ENCODE data around the gene COG7.

DNA sequence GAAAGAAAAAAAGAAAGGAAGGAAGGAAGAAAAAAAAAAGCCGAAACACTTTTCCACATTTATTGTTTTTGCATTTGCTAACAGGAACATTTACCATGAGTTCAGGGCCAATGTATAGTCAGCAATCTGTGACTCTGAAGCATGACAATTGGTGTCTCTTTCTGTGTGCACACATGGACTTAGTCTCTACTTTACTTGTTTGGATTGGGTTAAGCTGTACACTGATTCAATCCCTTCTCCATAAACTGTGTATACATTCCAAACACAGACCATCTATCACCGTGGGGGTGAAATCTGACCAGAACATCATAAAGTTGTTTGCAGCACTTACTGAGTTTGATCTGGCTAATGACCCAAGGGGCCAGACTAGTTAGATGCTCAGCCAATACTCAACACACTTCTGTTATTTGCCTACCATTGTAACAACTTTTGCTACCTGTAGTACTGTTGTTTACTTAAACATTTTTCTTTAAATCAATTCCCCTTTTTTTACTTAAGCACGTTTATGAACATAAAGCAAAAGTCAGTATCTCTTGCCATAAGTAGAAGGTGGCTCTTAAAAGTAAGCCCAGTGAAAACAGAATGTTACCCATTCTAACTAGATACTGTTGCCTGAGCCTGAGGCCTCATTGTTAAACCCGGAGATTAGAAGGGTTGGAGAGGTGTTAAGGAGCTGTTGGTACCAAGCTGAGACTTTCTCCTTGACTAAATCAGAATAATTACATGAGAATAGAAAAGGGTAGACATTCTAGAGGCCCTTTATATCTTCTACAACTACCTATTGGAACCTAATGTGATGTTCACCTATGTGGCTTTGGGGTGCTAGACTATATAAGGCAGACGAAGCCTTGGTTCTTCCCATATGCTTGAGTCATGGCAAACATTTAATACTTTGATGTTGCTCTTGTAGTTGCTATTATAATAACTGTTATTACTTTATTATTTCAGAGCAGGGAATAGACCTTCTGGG, 109.1 kb downstream of the COG7 start:
- TF ChIP-seq POLR2A (IDR thresholded peaks at IDR 0.05; ENCODE audit: low read depth, low read length) = no peak
- no peak for TF ChIP-seq EZH2 (IDR thresholded peaks at IDR 0.05; ENCODE audit: borderline replicate concordance, low read depth, low read length, severe bottlenecking)
- TF ChIP-seq, protein P1, sequence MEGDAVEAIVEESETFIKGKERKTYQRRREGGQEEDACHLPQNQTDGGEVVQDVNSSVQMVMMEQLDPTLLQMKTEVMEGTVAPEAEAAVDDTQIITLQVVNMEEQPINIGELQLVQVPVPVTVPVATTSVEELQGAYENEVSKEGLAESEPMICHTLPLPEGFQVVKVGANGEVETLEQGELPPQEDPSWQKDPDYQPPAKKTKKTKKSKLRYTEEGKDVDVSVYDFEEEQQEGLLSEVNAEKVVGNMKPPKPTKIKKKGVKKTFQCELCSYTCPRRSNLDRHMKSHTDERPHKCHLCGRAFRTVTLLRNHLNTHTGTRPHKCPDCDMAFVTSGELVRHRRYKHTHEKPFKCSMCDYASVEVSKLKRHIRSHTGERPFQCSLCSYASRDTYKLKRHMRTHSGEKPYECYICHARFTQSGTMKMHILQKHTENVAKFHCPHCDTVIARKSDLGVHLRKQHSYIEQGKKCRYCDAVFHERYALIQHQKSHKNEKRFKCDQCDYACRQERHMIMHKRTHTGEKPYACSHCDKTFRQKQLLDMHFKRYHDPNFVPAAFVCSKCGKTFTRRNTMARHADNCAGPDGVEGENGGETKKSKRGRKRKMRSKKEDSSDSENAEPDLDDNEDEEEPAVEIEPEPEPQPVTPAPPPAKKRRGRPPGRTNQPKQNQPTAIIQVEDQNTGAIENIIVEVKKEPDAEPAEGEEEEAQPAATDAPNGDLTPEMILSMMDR (IDR thresholded peaks at IDR 0.05; ENCODE audit: extremely low read depth in 1 of 2, insufficient read depth in 1 of 2, low read depth in 1 of 2, low read length in 2 of 2) = no peak
